Measurements from ENCODE around the gene FRS2. TPM values are rescaled to one million over a fixed set of nuclear protein-coding genes. Genes with fewer than 3 reads are reported as not detected.

FRS2 gene
- total and polyA plus RNA-seq, 10 of the 15 experiments (the other 5 are each of a cell fraction or from before 2014, with no cell fraction given) = 1.1 to 13.1 (median 5.9) TPM

GRCh38 chr12:69620077-69620476 is 149.9 kb downstream of the FRS2 start:
- intact Hi-C loops (cut with micrococcal nuclease; ENCODE audit: unreplicated experiment) = no loop called here
- DNase-seq (ENCODE audit: low read depth, low spot score) = no peak
- H4K20me1 ChIP-seq (ENCODE audit: control insufficient read depth, insufficient read depth) = no peaks in the 10 kb centered on the region
- H2AFZ ChIP-seq (ENCODE audit: control insufficient read depth, low read depth, low read length) = no peak overlapping the region
- no peaks in the 10 kb centered on the region for H3K9me3 ChIP-seq (replicated peaks; ENCODE audit: control insufficient read depth, insufficient read depth, low read length)
- no peaks in the 10 kb centered on the region for H3K4me1 ChIP-seq (ENCODE audit: control insufficient read depth, insufficient read depth, low read length)
- FAIRE-seq = no peak
- 42% methylated on average over 4 of the region's 4 CpGs for WGBS (ENCODE audit: insufficient coverage, insufficient replicate concordance, low lambda C conversion rate, missing lambda C conversion rate)
- H3K79me2 ChIP-seq (ENCODE audit: control insufficient read depth, insufficient read depth, low read length) = no peaks in the 10 kb centered on the region
- H3K27ac ChIP-seq (ENCODE audit: control insufficient read depth, insufficient read depth) = no peak overlapping the region
- H3K4me3 ChIP-seq = no peak overlapping the region
- ChIA-PET CTCF (interaction anchor here (1.6 kb wide), 1 partner anchor 16 kb away, joined by 5 read pairs; no protein-coding TSS in a partner anchor), RAD21 (ENCODE audit: unreplicated experiment) (no interaction called here), SMC1A (ENCODE audit: uncharacterized antibody, unreplicated experiment) (interaction anchor here (0.7 kb wide), 1 partner anchor 51 kb away, joined by 3 read pairs; no protein-coding TSS in a partner anchor), POLR2A (no interaction called here)
- no peak overlapping the region for H3K4me2 ChIP-seq (ENCODE audit: control insufficient read depth, insufficient read depth)
- TF ChIP-seq ETV6 (conservative IDR thresholded peaks at IDR 0.05 in 1 of 2, IDR thresholded peaks at IDR 0.05 in 1 of 2; ENCODE audit: borderline replicate concordance in 1 of 2, low read depth in 1 of 2) = no peak
- no peak for TF ChIP-seq E4F1 (IDR thresholded peaks at IDR 0.05; ENCODE audit: borderline replicate concordance, partially characterized antibody)
- in situ Hi-C loops (cut with MboI) = no loop called here
- ATAC-seq = no peak
- no peaks in the 10 kb centered on the region for H3K36me3 ChIP-seq (ENCODE audit: control insufficient read depth in 2 of 2, insufficient read depth in 2 of 2, low read length in 1 of 2)
- no peaks in the 10 kb centered on the region; a peak in 1 of 4 replicates for H3K27me3 ChIP-seq (replicated peaks in 1 of 2; ENCODE audit: control insufficient read depth in 2 of 2, insufficient read depth in 2 of 2, low read length in 1 of 2)
- no peak overlapping the region for H3K9ac ChIP-seq (ENCODE audit: control insufficient read depth, insufficient read depth, low read length)
- BruUV-seq (replicated peaks) = no TSS peak

GRCh38 chr12:69620921-69621320 is 150.7 kb downstream of the FRS2 start:
- DNase-seq (ENCODE audit: low read depth, low spot score) = no peak
- no peaks in the 10 kb centered on the region for H4K20me1 ChIP-seq (ENCODE audit: control insufficient read depth, insufficient read depth)
- ChIA-PET CTCF (no interaction called here), SMC1A (ENCODE audit: uncharacterized antibody, unreplicated experiment) (no interaction called here), POLR2A (no interaction called here), RAD21 (ENCODE audit: unreplicated experiment) (no interaction called here)
- H3K4me3 ChIP-seq = no peak overlapping the region
- no peaks in the 10 kb centered on the region for H3K36me3 ChIP-seq (ENCODE audit: control insufficient read depth in 2 of 2, insufficient read depth in 2 of 2, low read length in 1 of 2)
- no peak overlapping the region for H3K27ac ChIP-seq (ENCODE audit: control insufficient read depth, insufficient read depth)
- no peak for FAIRE-seq
- no peaks in the 10 kb centered on the region for H3K9me3 ChIP-seq (replicated peaks; ENCODE audit: control insufficient read depth, insufficient read depth, low read length)
- H3K9ac ChIP-seq (ENCODE audit: control insufficient read depth, insufficient read depth, low read length) = no peak overlapping the region
- H3K4me1 ChIP-seq (ENCODE audit: control insufficient read depth, insufficient read depth, low read length) = no peaks in the 10 kb centered on the region
- WGBS (ENCODE audit: insufficient coverage, insufficient replicate concordance, low lambda C conversion rate, missing lambda C conversion rate) = 88% methylated on average over 2 of the region's 2 CpGs
- BruUV-seq (replicated peaks) = no TSS peak
- H2AFZ ChIP-seq (ENCODE audit: control insufficient read depth, low read depth, low read length) = no peak overlapping the region
- no peak for ATAC-seq
- TF ChIP-seq ZNF592 (IDR thresholded peaks at IDR 0.05) = no peak
- intact Hi-C loops (cut with micrococcal nuclease; ENCODE audit: unreplicated experiment) (no loop called here), in situ Hi-C loops (cut with MboI) (no loop called here)
- no peaks in the 10 kb centered on the region; a peak in 1 of 4 replicates for H3K27me3 ChIP-seq (replicated peaks in 1 of 2; ENCODE audit: control insufficient read depth in 2 of 2, insufficient read depth in 2 of 2, low read length in 1 of 2)
- H3K4me2 ChIP-seq (ENCODE audit: control insufficient read depth, insufficient read depth) = no peak overlapping the region
- H3K79me2 ChIP-seq (ENCODE audit: control insufficient read depth, insufficient read depth, low read length) = no peaks in the 10 kb centered on the region

All from GM12878 (cell line).